ENCODE measurements around the gene NDST4.
"Not testable (repeated sequence)": the region's sequence is repeated elsewhere in the genome, so short reads cannot be mapped to it uniquely, and the experiment has no call there.

Gene NDST4

DNA sequence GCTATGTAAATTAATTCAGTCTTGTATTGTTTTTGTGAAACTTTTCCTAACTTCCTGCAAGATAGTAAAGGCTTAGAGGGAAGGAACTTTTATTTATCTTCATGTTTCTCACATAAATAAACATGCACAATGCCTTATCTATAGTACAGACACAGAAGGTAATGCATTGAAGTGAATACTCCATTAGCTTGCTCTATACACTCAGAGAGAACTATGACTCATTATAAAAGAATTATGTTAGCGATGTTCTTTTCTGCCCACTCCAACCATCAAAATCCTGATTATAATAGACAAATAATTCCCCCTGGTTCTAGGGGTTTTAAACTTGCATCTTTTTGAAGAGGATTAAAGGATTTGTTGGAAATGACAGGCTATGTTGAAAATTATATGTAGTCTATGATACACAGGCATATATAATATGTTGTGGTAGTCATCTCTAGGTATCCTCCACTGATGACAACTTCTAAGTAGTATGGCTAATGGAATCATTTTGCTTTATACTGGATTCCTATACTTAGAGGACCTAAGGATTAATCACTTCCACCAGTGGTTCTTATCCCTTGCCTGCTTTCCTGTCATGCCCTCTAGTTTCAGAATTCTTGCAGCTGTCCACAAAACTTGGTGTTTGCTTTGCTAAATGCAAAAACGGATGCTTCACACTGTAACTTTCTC is 115.7 kb downstream of the NDST4 start:
- no peak overlapping the region for H2AK5ac ChIP-seq (ENCODE audit: low read depth, low read length)
- H3K36me3 ChIP-seq (replicated peaks in 1 of 2; ENCODE audit: control insufficient read depth in 2 of 2, insufficient read depth in 2 of 2, low read length in 2 of 2), result no peaks in the 10 kb centered on the region
- no peak overlapping the region for H2AFZ ChIP-seq (ENCODE audit: low read length)
- DNase-seq (ENCODE audit: low spot score), result no peak
- H3K4me3 ChIP-seq (ENCODE audit: low read length in 2 of 2), result no peak overlapping the region
- H3K4me2 ChIP-seq (ENCODE audit: insufficient read depth, low read length, poor library complexity, severe bottlenecking), result no peak overlapping the region
- H3K9me3 ChIP-seq (replicated peaks in 1 of 2; ENCODE audit: control insufficient read depth in 2 of 2, insufficient read depth in 1 of 2, low read depth in 1 of 2, low read length in 2 of 2), result no peaks in the 10 kb centered on the region
- no peak overlapping the region for H2BK5ac ChIP-seq (ENCODE audit: low read length)
- H4K8ac ChIP-seq (ENCODE audit: low read depth, low read length), result no peak overlapping the region
- H3K79me1 ChIP-seq (ENCODE audit: low read depth, low read length), result no peaks in the 10 kb centered on the region
- H3K27ac ChIP-seq (replicated peaks; ENCODE audit: low read length), result no peak overlapping the region
- no CpG with 5 or more reads among the region's 2 CpGs for WGBS, 2 donors (ENCODE audit: extremely low coverage in 2 of 2, insufficient read length in 2 of 2, insufficient replicate concordance in 1 of 2)
- H3K18ac ChIP-seq (ENCODE audit: low read length), result no peak overlapping the region
- H4K91ac ChIP-seq (ENCODE audit: low read depth, low read length, poor library complexity), result no peak overlapping the region
- H3K23ac ChIP-seq (ENCODE audit: low read depth, low read length, poor library complexity), result no peak overlapping the region
- no peak overlapping the region for H2BK120ac ChIP-seq (ENCODE audit: low read depth, low read length)
- H3K27me3 ChIP-seq (ENCODE audit: control insufficient read depth in 3 of 3, insufficient read depth in 3 of 3, low read depth in 1 of 3, low read length in 3 of 3), result no peaks in the 10 kb centered on the region
- H2BK15ac ChIP-seq (ENCODE audit: low read length), result no peak overlapping the region
- H3K4me1 ChIP-seq (ENCODE audit: control insufficient read depth in 2 of 2, insufficient read depth in 1 of 2, low read depth in 1 of 2, low read length in 2 of 2), result peaks cover 0 to 3% of the 10 kb centered on the region in 2 donors
- H2BK12ac ChIP-seq (ENCODE audit: low read length), result no peak overlapping the region
- no peak overlapping the region for H3K14ac ChIP-seq (ENCODE audit: low read length)
- no peak overlapping the region for H3K4ac ChIP-seq (ENCODE audit: low read length)
- H3K9ac ChIP-seq (ENCODE audit: low read depth, low read length, poor library complexity), result no peak overlapping the region

DNA sequence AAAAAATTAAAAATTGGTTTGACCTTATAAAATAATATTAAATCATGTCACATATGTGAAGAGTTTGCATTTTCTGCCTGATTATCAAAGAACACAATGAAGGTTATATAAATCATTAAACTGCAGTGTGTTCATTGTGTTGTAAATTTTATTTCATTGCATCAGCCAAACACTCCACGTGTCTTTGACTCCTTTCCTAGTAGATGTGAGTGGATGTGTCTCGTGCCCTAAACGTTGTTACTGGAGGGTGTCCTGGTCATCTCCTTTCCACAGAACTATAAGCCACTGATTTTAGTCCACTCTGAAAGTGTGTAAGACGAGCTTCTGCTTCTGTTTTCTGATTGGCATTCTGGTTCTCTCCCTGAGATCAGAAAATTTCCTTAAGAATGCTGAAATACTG is 127.3 kb downstream of the NDST4 start:
- H3K4ac ChIP-seq (ENCODE audit: low read length), result no peak overlapping the region
- H2BK5ac ChIP-seq (ENCODE audit: low read length), result no peak overlapping the region
- no peak for DNase-seq (ENCODE audit: low spot score)
- no peak overlapping the region for H3K4me2 ChIP-seq (ENCODE audit: insufficient read depth, low read length, poor library complexity, severe bottlenecking)
- H3K4me3 ChIP-seq (ENCODE audit: low read length in 2 of 2), result no peak overlapping the region
- no CpG with 5 or more reads among the region's 4 CpGs for WGBS, 2 donors (ENCODE audit: extremely low coverage in 2 of 2, insufficient read length in 2 of 2, insufficient replicate concordance in 1 of 2)
- no peak overlapping the region for H2AFZ ChIP-seq (ENCODE audit: low read length)
- no peaks in the 10 kb centered on the region for H3K36me3 ChIP-seq (replicated peaks in 1 of 2; ENCODE audit: control insufficient read depth in 2 of 2, insufficient read depth in 2 of 2, low read length in 2 of 2)
- H3K27me3 ChIP-seq (ENCODE audit: control insufficient read depth in 3 of 3, insufficient read depth in 3 of 3, low read depth in 1 of 3, low read length in 3 of 3), result no peaks in the 10 kb centered on the region
- no peak overlapping the region for H3K18ac ChIP-seq (ENCODE audit: low read length)
- H3K27ac ChIP-seq (replicated peaks; ENCODE audit: low read length), result no peak overlapping the region
- H2BK120ac ChIP-seq (ENCODE audit: low read depth, low read length), result no peak overlapping the region
- no peaks in the 10 kb centered on the region for H3K79me1 ChIP-seq (ENCODE audit: low read depth, low read length)
- no peaks in the 10 kb centered on the region for H3K4me1 ChIP-seq (ENCODE audit: control insufficient read depth in 2 of 2, insufficient read depth in 1 of 2, low read depth in 1 of 2, low read length in 2 of 2)
- no peak overlapping the region for H3K9ac ChIP-seq (ENCODE audit: low read depth, low read length, poor library complexity)
- H4K8ac ChIP-seq (ENCODE audit: low read depth, low read length), result no peak overlapping the region
- H3K9me3 ChIP-seq (replicated peaks in 1 of 2; ENCODE audit: control insufficient read depth in 2 of 2, insufficient read depth in 1 of 2, low read depth in 1 of 2, low read length in 2 of 2), result no peaks in the 10 kb centered on the region
- no peak overlapping the region for H2AK5ac ChIP-seq (ENCODE audit: low read depth, low read length)
- H3K14ac ChIP-seq (ENCODE audit: low read length), result no peak overlapping the region
- no peak overlapping the region for H4K91ac ChIP-seq (ENCODE audit: low read depth, low read length, poor library complexity)
- no peak overlapping the region for H3K23ac ChIP-seq (ENCODE audit: low read depth, low read length, poor library complexity)
- H2BK12ac ChIP-seq (ENCODE audit: low read length), result no peak overlapping the region
- H2BK15ac ChIP-seq (ENCODE audit: low read length), result no peak overlapping the region

DNA sequence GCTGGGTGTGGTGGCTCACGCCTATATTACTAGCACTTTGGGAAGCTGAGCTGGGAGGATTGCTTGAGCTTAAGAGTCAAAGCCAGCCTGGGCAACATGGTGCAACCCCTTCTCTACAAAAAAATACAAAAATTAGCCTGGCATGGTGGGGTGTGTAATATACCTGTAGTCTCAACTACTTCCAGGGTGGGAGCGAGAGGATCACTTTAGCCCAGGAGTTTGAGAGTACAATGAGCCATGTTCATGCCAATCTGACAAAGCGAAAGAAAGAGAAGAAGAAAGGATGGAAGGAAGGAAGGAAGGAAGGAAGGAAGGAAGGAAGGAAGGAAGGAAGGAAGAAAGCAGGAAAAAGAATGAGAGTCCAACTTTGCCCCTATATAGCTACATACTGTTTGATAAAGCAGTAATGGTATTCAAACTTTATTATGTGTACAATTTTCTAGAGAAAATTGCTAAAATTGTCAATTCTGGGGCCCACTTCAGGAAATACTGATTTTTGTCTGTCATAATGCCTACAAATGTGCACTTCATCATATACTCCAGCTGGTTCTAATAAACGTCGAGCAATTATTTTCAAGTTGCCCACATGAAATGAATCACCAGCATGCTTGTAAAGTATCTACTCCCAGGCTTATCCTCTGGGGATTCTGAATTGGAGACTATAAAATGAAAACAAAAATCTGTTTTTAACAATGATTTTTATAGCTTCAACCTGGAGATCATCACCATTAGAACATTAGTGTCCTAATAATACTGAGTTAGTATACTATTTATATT is 132.3 kb downstream of the NDST4 start:
- Histone ChIP-seq H4K8ac (ENCODE audit: low read depth, low read length) (no peak overlapping the region), H2BK12ac (ENCODE audit: low read length) (no peak overlapping the region), H3K36me3 (replicated peaks in 1 of 2; ENCODE audit: control insufficient read depth in 2 of 2, insufficient read depth in 2 of 2, low read length in 2 of 2) (no peaks in the 10 kb centered on the region), H3K9me3 (replicated peaks in 1 of 2; ENCODE audit: control insufficient read depth in 2 of 2, insufficient read depth in 1 of 2, low read depth in 1 of 2, low read length in 2 of 2) (no peaks in the 10 kb centered on the region), H2BK15ac (ENCODE audit: low read length) (no peak overlapping the region), H3K27me3 (ENCODE audit: control insufficient read depth in 3 of 3, insufficient read depth in 3 of 3, low read depth in 1 of 3, low read length in 3 of 3) (no peaks in the 10 kb centered on the region), H3K79me1 (ENCODE audit: low read depth, low read length) (no peaks in the 10 kb centered on the region), H2AFZ (ENCODE audit: low read length) (no peak overlapping the region), H3K4me1 (ENCODE audit: control insufficient read depth in 2 of 2, insufficient read depth in 1 of 2, low read depth in 1 of 2, low read length in 2 of 2) (no peaks in the 10 kb centered on the region), H3K4me2 (ENCODE audit: insufficient read depth, low read length, poor library complexity, severe bottlenecking) (no peak overlapping the region), H2BK120ac (ENCODE audit: low read depth, low read length) (no peak overlapping the region), H3K4ac (ENCODE audit: low read length) (no peak overlapping the region), H3K9ac (ENCODE audit: low read depth, low read length, poor library complexity) (no peak overlapping the region), H3K18ac (ENCODE audit: low read length) (no peak overlapping the region), H3K27ac (replicated peaks; ENCODE audit: low read length) (no peak overlapping the region), H3K23ac (ENCODE audit: low read depth, low read length, poor library complexity) (no peak overlapping the region), H3K4me3 (ENCODE audit: low read length in 2 of 2) (no peak overlapping the region), H2BK5ac (ENCODE audit: low read length) (no peak overlapping the region), H2AK5ac (ENCODE audit: low read depth, low read length) (no peak overlapping the region), H4K91ac (ENCODE audit: low read depth, low read length, poor library complexity) (no peak overlapping the region), H3K14ac (ENCODE audit: low read length) (no peak overlapping the region)
- no CpG with 5 or more reads among the region's 5 CpGs for WGBS, 2 donors (ENCODE audit: extremely low coverage in 2 of 2, insufficient read length in 2 of 2, insufficient replicate concordance in 1 of 2)
- no peak for DNase-seq (ENCODE audit: low spot score)

DNA sequence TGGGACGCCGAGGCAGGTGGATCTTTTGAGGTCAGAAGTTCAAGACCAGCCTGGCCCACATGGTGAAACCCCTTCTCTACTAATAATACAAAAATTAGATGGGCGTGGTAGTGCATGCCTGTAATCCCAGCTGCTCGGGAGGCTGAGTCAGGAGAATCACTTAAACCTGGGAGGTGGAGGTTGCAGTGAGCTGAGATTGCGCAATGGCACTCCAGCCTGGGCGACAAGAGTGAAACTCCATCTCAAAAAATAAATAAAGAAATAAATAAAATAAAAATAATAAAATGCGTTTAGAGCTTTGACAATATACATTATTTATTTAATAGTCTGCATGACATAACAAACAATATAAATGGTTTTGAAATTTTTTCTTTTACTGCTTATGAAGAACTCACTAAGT is 133.0 kb downstream of the NDST4 start:
- not testable (repeated sequence) for DNase-seq (ENCODE audit: low spot score); H3K9me3 ChIP-seq (replicated peaks in 1 of 2; ENCODE audit: control insufficient read depth in 2 of 2, insufficient read depth in 1 of 2, low read depth in 1 of 2, low read length in 2 of 2); H3K79me1 ChIP-seq (ENCODE audit: low read depth, low read length); H2BK15ac ChIP-seq (ENCODE audit: low read length); H3K4me1 ChIP-seq (ENCODE audit: control insufficient read depth in 2 of 2, insufficient read depth in 1 of 2, low read depth in 1 of 2, low read length in 2 of 2); H2AK5ac ChIP-seq (ENCODE audit: low read depth, low read length); H3K18ac ChIP-seq (ENCODE audit: low read length); H3K36me3 ChIP-seq (replicated peaks in 1 of 2; ENCODE audit: control insufficient read depth in 2 of 2, insufficient read depth in 2 of 2, low read length in 2 of 2); H3K23ac ChIP-seq (ENCODE audit: low read depth, low read length, poor library complexity); H3K4me3 ChIP-seq (ENCODE audit: low read length in 2 of 2); H2BK120ac ChIP-seq (ENCODE audit: low read depth, low read length); H2AFZ ChIP-seq (ENCODE audit: low read length); H4K8ac ChIP-seq (ENCODE audit: low read depth, low read length); H3K4me2 ChIP-seq (ENCODE audit: insufficient read depth, low read length, poor library complexity, severe bottlenecking); H3K27me3 ChIP-seq (ENCODE audit: control insufficient read depth in 3 of 3, insufficient read depth in 3 of 3, low read depth in 1 of 3, low read length in 3 of 3); H3K4ac ChIP-seq (ENCODE audit: low read length); H3K27ac ChIP-seq (replicated peaks; ENCODE audit: low read length); H2BK12ac ChIP-seq (ENCODE audit: low read length); H3K14ac ChIP-seq (ENCODE audit: low read length); H2BK5ac ChIP-seq (ENCODE audit: low read length); H4K91ac ChIP-seq (ENCODE audit: low read depth, low read length, poor library complexity); H3K9ac ChIP-seq (ENCODE audit: low read depth, low read length, poor library complexity)
- no CpG with 5 or more reads among the region's 7 CpGs for WGBS, 2 donors (ENCODE audit: extremely low coverage in 2 of 2, insufficient read length in 2 of 2, insufficient replicate concordance in 1 of 2)

All from neuronal stem cell (in vitro differentiated cells).